Putamen (tissue), 1 donor: ENCODE data around the gene THOP1.
A peak's percentile ranks its signal among the peaks of the same experiment; 100 is the strongest.

ENCODE experiments used
- DNase-seq: peaks from one replicate; pipeline ENCODE4 v3.0.0-alpha.2; 2016; ENCODE audit warnings: low spot score

Gene THOP1

DNA sequence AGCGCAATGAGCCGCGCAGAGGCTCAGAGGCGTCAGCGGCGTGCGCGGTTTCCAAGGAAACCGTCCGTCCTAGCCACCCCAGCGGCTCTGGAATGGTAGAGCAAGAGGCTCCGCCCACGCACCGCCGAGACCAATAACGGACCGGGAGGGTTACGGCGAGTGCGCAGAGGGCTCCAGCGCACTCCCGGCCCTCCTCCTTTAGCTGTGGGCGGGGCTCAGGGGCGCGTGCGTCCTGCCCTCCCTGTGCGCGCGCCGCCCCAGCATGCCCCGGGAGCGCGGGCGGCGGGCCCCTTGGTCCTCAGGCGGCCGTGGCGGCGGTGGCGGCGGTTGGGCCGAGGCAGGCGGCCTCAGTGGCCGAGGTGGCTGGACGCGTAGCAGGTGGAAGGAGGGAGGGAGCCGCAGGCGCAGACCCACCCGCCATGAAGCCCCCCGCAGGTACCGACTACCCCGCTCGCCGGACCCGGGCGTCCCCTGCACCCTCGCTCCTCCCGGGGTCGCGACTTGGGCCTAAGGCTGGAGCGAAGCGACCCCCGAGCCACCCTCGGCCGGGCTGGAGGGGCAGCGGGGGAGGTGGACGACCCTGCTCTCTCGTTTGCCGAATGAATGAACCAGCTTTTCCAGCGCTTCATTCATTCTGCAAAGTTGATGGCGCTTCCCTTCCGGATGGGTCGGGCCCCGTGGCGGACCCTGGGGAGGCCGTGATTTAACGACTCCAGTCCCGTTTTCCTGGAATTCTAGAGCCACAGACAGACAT lies at the start of gene THOP1:
Gene THOP1 (plus strand): TSS at position 260 of the 754 bp plus-strand sequence. CDS start 160 bp downstream, at position 420.
- DNase-seq: peak; percentile 99

DNA sequence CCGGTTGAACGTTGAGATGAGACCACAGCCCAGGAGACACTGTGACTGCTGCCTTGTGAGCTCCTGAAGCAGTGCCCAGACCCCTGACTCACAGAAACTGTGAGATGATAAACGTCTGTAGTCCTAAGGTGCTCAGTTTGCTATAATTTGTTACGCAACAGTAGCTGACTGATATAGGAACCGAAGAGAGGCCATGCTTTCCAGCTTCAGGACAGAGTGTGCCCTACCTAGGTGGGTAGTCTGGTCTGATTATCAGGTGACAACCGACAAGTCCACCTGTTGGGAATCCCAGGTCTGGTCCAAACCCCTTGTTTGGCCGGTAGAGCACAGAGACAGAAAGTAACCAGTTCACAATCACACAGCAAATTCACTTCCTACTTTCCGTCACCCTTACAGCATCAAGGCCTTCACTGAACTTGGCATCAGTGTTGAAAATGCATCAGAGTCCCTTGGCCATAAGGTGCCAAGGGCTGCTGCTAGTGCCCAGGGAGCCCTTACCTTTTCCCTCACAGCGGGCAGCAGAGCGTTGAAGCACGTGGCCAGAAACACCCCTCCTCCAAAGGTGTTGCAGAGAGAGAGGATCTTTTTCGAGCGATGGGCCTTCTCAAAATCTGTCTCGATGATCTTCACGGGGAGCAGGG lies 48.6 kb upstream of the THOP1 start:
- no peak for DNase-seq

- DNase-seq: peak; percentile 98
These were observed 45.5 kb upstream of the THOP1 start, which contains the start of gene SLC39A3 for GRCh38 chr19:2739602-2740313. TSS of gene SLC39A3 (minus strand) at chr19:2740017. CDS start at chr19:2737257, 2,760 bp downstream.

DNA sequence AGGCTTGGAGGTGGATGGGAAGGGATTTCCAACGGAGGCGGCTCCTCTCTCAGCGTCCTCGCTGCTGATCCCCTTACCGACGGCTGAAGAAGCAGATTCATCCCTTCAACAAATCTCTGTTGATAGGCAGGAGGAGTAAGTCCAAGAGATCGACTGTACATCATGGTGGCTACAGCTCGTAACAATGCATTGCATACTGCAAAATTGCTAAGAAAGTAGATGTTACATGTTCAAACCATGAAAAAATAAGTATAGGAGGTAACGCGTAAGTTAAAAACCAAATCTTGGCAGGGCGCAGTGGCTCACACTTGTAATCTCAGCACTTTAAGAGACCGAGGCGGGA lies 45.0 kb upstream of the THOP1 start:
- DNase-seq: no peak

- DNase-seq: peak; percentile 80
These were observed 42.2 kb upstream of the THOP1 start for GRCh38 chr19:2743099-2743498.

GRCh38 chr19:2744113-2744512 lies 41.2 kb upstream of the THOP1 start:
- no peak for DNase-seq

- no peak for DNase-seq
These were observed 38.0 kb upstream of the THOP1 start for GRCh38 chr19:2747349-2747748.

DNA sequence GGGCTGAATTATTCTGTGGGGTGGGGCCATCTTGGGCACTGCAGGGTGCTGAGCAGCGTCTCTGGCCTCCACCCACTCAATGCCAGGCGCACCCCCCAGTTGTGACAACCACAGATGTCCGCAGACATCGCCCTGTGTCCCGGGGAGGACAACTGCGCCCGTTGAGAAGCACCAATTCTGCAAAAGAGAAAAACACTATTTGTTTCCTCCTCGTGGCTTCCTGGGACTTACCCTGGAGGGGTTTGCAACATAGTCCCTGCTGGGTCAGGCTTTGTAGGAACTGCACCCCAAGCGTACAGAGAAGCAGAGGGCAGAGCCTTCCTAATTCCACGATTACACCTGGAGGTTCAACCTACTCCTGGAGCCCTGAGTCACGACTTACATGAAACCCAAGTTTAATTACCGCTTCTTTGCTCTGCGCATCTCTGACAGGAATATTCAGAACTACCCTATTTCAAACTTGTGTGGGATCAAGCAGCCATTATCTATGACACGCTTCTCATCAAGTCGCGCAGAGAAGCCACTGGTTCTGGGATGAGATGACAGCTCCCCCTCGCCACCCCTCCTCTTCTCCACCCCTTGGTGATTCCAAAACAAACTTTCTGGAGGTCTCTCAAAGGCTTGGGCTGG lies 34.4 kb upstream of the THOP1 start:
- DNase-seq: peak; percentile 79

GRCh38 chr19:2751438-2751830 lies 33.9 kb upstream of the THOP1 start:
- DNase-seq: no peak

DNA sequence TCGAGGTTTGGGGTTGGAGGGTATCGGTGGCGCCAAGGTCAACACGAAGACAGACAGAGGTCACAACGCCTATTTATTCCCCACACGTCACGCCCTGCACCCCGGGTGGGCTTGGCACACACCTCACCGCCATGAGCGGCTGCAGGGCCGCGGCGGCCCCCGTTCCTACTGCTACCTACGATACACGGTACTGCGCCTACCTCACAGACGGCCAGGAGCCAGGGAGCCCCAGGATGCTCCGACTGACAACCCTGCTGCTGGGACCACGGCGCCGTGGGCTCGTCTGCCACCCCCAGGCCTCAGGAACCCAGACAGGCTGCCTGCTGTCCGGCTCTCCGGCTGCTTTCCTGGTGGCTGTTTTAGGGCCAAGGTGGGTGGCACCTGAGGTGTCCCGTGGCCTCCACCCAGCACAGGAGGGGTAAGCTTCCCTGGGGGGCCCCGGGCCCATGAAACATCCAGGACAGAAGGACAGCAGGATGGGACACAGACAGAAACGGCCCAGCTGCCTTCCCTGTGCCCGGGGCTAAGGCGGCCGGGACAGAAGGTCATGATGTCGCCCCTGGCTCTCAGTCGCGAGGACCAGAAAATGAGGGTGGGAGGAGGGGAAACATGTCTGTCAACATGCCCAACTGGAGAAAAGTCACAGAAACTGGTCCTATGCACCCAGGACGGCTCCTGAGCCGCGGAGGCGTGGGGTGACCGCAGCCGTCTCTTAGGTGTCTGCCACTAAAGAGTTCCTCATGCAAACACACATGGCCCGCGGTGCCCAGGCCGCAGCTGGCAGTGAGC lies 30.4 kb upstream of the THOP1 start:
- no peak for DNase-seq

- no peak for DNase-seq
These were observed 29.9 kb upstream of the THOP1 start for GRCh38 chr19:2755448-2755705.

- DNase-seq: no peak
These were observed 29.5 kb upstream of the THOP1 start for GRCh38 chr19:2755811-2756210.

DNA sequence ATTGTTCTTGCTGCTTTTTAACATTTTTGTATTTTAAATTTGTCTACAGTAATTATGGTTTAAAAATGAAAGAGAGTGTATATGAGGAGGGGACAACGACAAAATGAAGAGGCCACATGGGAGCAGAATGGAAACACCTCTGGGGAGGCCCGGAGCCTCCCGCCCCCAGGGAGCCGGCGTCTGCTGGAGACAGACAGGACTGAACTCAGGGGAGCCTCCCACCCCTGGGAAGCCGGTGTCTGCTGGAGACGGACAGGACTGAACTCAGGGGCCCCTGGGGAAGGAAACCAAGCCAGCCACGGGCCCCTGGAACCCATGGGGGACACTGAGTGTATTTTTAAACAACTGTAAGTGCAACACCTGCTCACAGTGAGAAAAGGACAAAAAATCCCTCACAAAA lies 28.8 kb upstream of the THOP1 start:
- no peak for DNase-seq

DNA sequence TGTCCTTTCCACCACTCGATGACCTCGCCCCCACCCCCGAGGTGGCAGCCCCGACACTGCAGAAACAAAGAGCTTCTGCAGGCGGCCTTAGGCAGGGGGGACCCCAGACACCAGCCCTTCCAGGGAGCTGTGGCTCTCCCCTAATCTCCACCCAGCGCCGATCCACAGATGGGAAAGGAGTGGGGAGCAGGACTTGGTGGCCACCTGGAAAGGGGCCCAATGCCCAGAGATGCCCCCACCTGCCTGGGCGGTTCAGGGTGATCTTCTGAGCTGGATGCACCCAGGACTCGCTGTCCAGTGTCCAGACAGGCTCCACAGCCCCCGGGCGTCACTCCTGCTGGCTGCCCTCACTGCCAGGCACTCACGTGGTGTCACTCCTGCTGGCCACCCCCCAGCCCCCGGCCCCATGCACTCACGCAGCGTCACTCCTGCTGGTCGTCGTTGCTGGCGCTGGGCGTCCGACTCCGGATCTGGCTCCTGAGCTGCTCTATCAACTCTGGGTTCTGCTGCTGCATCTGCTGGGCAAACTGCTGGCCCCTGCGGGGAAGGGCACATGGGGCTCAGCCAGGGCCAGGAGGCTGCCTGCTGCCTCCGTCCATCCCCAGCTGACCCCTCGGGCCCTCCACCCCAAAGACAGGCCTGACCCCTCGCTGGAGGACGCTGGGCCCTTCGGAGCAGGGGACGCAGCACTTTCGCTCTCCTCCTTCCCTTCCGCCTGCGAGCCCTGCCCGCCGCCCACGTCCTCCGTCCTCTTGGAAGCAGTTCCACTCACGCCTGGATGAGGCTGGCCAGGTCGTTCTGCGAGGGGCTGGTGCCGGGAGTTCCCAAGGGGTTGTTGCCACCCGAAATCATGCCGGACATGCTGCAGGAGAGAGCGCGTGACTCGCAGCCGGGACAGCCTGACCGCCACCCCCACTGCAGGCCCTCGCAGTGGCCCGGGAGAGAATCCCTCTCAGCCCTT lies 28.1 kb upstream of the THOP1 start:
- DNase-seq: no peak

- no peak for DNase-seq
These were observed 26.5 kb upstream of the THOP1 start for GRCh38 chr19:2758601-2759313.

DNA sequence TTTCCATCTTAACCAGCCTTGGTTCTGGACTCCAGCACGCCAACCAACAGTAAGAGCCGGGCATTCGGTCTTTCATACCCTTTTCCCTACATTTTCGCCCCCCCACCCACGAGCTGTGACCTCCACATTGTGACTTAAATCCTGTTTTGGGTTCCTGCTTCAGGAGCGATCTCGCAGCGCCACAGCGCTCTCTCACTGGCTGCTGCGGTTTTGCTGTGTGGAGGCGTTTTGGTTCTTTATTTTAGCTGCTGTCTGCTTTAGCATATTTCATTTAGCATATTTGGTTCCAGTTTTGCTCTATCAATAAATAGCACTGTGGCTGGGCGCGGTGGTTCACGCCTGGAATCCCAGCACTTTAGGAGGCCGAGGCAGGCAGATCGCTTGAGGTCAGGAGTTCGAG lies 25.9 kb upstream of the THOP1 start:
- DNase-seq: no peak

- DNase-seq: no peak
These were observed 25.3 kb upstream of the THOP1 start for GRCh38 chr19:2759965-2760364.

DNA sequence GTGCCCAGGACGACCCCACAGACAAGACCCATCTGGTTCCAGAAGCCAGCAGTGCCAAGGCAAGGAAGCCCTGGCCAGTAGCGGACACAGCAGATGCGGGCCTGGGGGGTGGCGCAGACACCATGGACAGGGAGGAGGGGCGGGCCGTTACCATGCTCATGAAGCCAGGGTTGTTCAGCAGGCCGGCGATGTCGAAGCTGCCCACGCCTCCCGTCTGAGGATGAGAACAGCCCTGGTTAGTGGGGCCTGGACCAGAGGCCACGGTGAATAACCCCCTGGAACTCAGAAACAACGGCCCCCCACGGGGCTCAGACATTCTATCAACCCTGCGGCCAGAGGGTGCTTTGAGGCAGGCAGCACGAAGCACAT lies 24.0 kb upstream of the THOP1 start:
- DNase-seq: no peak

DNA sequence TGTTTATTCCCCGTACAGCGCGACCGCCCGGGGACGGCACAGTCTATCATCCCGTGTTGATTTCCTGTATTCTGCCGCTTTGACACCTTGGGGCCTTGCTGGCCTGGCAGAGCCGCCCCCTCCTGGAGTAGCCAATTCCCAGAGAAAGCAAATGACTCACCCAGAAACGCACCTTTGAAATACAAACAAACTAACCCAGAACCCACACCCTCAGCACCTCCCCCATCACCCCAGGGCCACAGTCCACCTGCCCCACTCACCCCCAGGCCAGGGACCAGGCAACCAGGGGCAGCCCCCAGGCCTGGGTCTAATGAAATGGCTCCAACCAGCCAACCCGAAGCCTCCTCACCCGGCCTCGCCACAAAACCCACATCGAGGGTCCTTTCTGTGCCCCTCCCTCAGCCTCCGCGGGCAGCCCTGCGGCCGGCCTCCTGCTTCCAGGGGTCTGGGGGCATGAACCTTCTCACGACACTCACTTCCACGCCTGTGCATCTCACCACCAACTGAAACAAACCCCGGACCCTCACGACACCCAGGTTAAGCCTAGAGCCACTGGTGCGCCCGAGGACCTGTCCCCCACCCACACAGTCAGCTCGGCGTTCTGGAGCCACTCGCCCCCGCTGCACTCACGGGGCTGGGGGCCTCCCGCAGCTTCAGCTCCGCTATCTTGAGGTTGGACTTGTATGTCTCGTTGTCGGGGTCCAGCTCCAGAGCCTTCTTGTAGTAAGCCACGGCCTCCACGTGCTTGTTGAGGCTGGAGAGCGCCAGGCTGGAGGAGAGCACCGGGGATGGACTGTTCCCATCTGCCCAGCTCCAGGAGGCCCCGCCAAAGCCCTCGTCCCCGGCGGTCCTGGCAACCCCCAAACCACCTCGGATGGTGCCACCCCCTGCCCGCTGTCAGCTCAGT lies 23.2 kb upstream of the THOP1 start:
- DNase-seq: no peak
